Neural cell (in vitro differentiated cells): ENCODE results near the gene HRH2. TPM values are rescaled to one million over a fixed set of nuclear protein-coding genes. Genes with fewer than 3 reads are reported as not detected.

ENCODE experiments used
- H2AFZ ChIP-seq: fragments of 200-600, 300-800 bp; sonication (generic), shearing (Covaris generic); 2 replicates; pipeline ENCODE4 v1.6.0; 2014; ENCODE audit warnings: low read depth, mild to moderate bottlenecking, antibody characterized with exemption, low read length, moderate library complexity
- H3F3A ChIP-seq: fragments of 200-600 bp; shearing (Covaris generic); 2 replicates; pipeline ENCODE4 v1.6.1; 2016; ENCODE audit warnings: mild to moderate bottlenecking, moderate library complexity, mixed read lengths, antibody characterized with exemption, low read length; ENCODE audit not compliant: insufficient read depth, poor library complexity, severe bottlenecking
- H3K27ac ChIP-seq: fragments of 200-600, 300-800 bp; sonication (generic), shearing (Covaris generic); 2 replicates; pipeline ENCODE4 v1.5.1; 2014; ENCODE audit warnings: mild to moderate bottlenecking, low read length, moderate library complexity
- H3K27me3 ChIP-seq: fragments of 300-800, 200-600 bp; sonication (generic), shearing (Covaris generic); 2 replicates; pipeline ENCODE4 v1.6.0; 2014; ENCODE audit warnings: mild to moderate bottlenecking, low read depth, low read length, moderate library complexity; ENCODE audit not compliant: insufficient read depth
- H3K36me3 ChIP-seq: fragments of 300-800, 200-600 bp; sonication (generic), shearing (Covaris generic); 2 replicates; pipeline ENCODE4 v1.5.1; 2014; ENCODE audit warnings: mild to moderate bottlenecking, antibody characterized with exemption, low read length, moderate library complexity; ENCODE audit not compliant: insufficient read depth
- H3K4me2 ChIP-seq: fragments of 300-800, 200-600 bp; sonication (generic), shearing (Covaris generic); 2 replicates; pipeline ENCODE4 v1.6.0; 2014; ENCODE audit warnings: mild to moderate bottlenecking, low read length
- H3K4me3 ChIP-seq: fragments of 300-800, 200-600 bp; sonication (generic), shearing (Covaris generic); 2 replicates; pipeline ENCODE4 v1.5.1; 2014; ENCODE audit warnings: mild to moderate bottlenecking, low read length, moderate library complexity
- H3K79me2 ChIP-seq: fragments of 200-600 bp; shearing (Covaris generic); replicated peaks from 2 replicates; pipeline ENCODE4 v1.6.0; 2014; ENCODE audit warnings: mild to moderate bottlenecking, low read length, moderate library complexity; ENCODE audit not compliant: insufficient read depth
- H3K9ac ChIP-seq: fragments of 300-800, 200-600 bp; sonication (generic), shearing (Covaris generic); 2 replicates; pipeline ENCODE4 v1.6.1; 2016; ENCODE audit warnings: mild to moderate bottlenecking, low read length, mixed read lengths
- H3K9me2 ChIP-seq: fragments of 200-600 bp; shearing (Covaris generic); 2 replicates; pipeline ENCODE4 v1.6.1; 2016; ENCODE audit warnings: mild to moderate bottlenecking, low read length, mixed read lengths; ENCODE audit not compliant: insufficient read depth
- H3K9me3 ChIP-seq: fragments of 200-600, 300-800 bp; sonication (generic), shearing (Covaris generic); 2 replicates; pipeline ENCODE4 v1.6.1; 2016; ENCODE audit warnings: mild to moderate bottlenecking, mixed run types, low read length, moderate library complexity, mixed read lengths
- H4K20me1 ChIP-seq: fragments of 200-600 bp; shearing (Covaris generic); 2 replicates; pipeline ENCODE4 v1.6.1; 2016; ENCODE audit warnings: mild to moderate bottlenecking, mixed run types; ENCODE audit not compliant: insufficient read depth
- EP300 ChIP-seq: fragments of 450-650 bp; conservative IDR thresholded peaks from 2 replicates; pipeline ENCODE4 v1.6.1; 2014; ENCODE audit warnings: antibody characterized with exemption, mild to moderate bottlenecking, moderate library complexity; ENCODE audit not compliant: poor library complexity, severe bottlenecking
- EZH2 ChIP-seq: fragments of 200-600, 300-800 bp; shearing (Covaris generic), sonication (generic); IDR thresholded peaks from 2 replicates; pipeline ENCODE4 v1.6.1; 2014; ENCODE audit warnings: antibody characterized with exemption, low read length, borderline replicate concordance, mild to moderate bottlenecking; ENCODE audit not compliant: insufficient read depth, poor library complexity, severe bottlenecking
- MXI1 ChIP-seq: fragments of 450-650 bp; conservative IDR thresholded peaks from 2 replicates; pipeline ENCODE4 v1.6.1; 2014; ENCODE audit warnings: antibody characterized with exemption, mild to moderate bottlenecking; ENCODE audit not compliant: poor library complexity, severe bottlenecking
- POLR2AphosphoS5 ChIP-seq: IDR thresholded peaks from 2 replicates; pipeline ENCODE4 v1.6.1; 2012
- RAD21 ChIP-seq: fragments of 450-650 bp; conservative IDR thresholded peaks from 2 replicates; pipeline ENCODE4 v1.6.1; 2014; ENCODE audit warnings: antibody characterized with exemption, mild to moderate bottlenecking, moderate library complexity
- SMC3 ChIP-seq: fragments of 450-650 bp; conservative IDR thresholded peaks from 2 replicates; pipeline ENCODE4 v1.6.1; 2014; ENCODE audit warnings: antibody characterized with exemption, mild to moderate bottlenecking, moderate library complexity; ENCODE audit not compliant: poor library complexity
- TAF1 ChIP-seq: IDR thresholded peaks from 2 replicates; pipeline ENCODE4 v1.6.1; 2012; ENCODE audit warnings: low read depth
- polyA plus RNA-seq: library from polyadenylated mRNA; depleted of rRNA; stranded (reverse); fragments of >200 nt; gene quantifications from 2 replicates; pipeline ENCODE4 v1.2.3, GENCODE V29; 2014
- TF ChIP-seq, protein P1 (sequence below): IDR thresholded peaks from 2 replicates; pipeline ENCODE4 v1.6.1; 2012; ENCODE audit warnings: borderline replicate concordance

Gene HRH2
- polyA plus RNA-seq, 1 donor from 2014 or later, result 0.09 TPM

DNA sequence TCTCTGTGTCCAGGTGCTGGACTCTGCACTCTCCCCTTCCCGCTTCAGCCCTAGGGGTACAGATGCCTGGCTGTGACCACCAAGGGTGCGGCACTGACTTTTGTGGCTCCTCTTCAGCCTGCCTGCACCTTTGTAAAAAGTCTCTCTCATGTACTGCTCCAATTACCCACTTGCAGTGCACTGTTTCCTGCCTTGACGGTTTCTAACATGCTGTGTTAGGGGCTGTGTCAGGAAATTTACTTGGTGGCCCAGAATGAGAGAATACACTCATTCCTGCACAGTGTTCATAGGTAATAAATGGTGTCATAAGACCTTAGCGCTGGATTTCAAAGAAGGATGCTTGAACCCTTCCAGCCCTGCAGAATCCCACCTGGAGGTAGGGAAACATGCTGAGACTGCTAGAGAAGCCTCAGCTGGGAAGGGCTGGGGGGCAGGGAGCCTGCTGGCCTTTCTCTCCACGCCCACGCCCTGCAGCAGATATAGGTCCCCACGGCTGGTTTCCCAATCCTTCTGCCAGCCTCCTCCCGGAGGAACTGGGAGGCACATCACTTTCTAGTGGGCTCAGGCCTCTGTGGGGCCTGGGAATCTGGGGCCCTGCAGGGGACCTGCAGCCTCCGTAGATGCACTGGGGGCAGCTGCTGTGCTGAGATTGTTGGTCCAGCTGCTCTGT, 17.6 kb upstream of the HRH2 start:
- no peak overlapping the region for H3K4me2 ChIP-seq
- H3K4me3 ChIP-seq, result no peak overlapping the region
- H3K9me2 ChIP-seq, result no peaks in the 10 kb centered on the region
- H3K79me2 ChIP-seq, result no peaks in the 10 kb centered on the region
- no peak overlapping the region for H2AFZ ChIP-seq
- no peak overlapping the region for H3K27ac ChIP-seq
- no peak overlapping the region for H3K9ac ChIP-seq
- H3F3A ChIP-seq, result no peaks in the 10 kb centered on the region
- no peaks in the 10 kb centered on the region for H3K36me3 ChIP-seq
- no peaks in the 10 kb centered on the region for H3K27me3 ChIP-seq
- no peak for TF ChIP-seq SMC3
- no peak for TF ChIP-seq TAF1
- no peak for TF ChIP-seq MXI1
- TF ChIP-seq EP300, result no peak
- no peak for TF ChIP-seq EZH2
- TF ChIP-seq RAD21, result no peak
- TF ChIP-seq, protein P1, sequence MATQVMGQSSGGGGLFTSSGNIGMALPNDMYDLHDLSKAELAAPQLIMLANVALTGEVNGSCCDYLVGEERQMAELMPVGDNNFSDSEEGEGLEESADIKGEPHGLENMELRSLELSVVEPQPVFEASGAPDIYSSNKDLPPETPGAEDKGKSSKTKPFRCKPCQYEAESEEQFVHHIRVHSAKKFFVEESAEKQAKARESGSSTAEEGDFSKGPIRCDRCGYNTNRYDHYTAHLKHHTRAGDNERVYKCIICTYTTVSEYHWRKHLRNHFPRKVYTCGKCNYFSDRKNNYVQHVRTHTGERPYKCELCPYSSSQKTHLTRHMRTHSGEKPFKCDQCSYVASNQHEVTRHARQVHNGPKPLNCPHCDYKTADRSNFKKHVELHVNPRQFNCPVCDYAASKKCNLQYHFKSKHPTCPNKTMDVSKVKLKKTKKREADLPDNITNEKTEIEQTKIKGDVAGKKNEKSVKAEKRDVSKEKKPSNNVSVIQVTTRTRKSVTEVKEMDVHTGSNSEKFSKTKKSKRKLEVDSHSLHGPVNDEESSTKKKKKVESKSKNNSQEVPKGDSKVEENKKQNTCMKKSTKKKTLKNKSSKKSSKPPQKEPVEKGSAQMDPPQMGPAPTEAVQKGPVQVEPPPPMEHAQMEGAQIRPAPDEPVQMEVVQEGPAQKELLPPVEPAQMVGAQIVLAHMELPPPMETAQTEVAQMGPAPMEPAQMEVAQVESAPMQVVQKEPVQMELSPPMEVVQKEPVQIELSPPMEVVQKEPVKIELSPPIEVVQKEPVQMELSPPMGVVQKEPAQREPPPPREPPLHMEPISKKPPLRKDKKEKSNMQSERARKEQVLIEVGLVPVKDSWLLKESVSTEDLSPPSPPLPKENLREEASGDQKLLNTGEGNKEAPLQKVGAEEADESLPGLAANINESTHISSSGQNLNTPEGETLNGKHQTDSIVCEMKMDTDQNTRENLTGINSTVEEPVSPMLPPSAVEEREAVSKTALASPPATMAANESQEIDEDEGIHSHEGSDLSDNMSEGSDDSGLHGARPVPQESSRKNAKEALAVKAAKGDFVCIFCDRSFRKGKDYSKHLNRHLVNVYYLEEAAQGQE, result no peak
- no peaks in the 10 kb centered on the region for H4K20me1 ChIP-seq
- H3K9me3 ChIP-seq, result no peaks in the 10 kb centered on the region

DNA sequence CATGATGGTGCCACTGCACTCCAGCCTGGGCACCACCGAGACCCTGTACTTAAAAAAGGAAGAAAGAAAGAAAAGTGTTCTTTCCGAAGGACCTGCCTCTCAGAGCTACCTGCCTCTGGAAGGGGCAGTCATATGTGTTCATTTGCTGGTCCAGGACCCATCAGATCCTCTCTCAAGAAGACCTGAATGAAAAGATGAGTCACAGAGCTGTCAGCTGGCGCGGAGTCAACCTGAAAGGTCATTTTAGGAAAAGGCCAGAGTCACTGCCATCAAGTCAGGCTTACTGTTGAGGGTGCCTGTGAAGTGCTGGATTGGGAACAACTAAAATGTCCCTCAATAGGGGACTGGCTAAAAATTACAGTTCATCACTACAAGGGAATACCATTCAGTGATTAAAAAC, 14.9 kb upstream of the HRH2 start:
- Histone ChIP-seq H3K27ac (no peak overlapping the region), H3F3A (no peaks in the 10 kb centered on the region), H3K9ac (no peak overlapping the region), H3K4me2 (no peak overlapping the region), H2AFZ (no peak overlapping the region), H4K20me1 (no peaks in the 10 kb centered on the region), H3K9me3 (peaks cover 3% of the 10 kb centered on the region), H3K4me3 (no peak overlapping the region), H3K27me3 (no peaks in the 10 kb centered on the region), H3K36me3 (no peaks in the 10 kb centered on the region), H3K9me2 (no peaks in the 10 kb centered on the region), H3K79me2 (no peaks in the 10 kb centered on the region)
- TF ChIP-seq, protein P1, result no peak
- TF ChIP-seq RAD21 (no peak), EP300 (no peak), SMC3 (no peak), MXI1 (no peak), TAF1 (no peak), POLR2AphosphoS5 (no peak), EZH2 (no peak)
